ENCODE data around the gene SP1.

DNA sequence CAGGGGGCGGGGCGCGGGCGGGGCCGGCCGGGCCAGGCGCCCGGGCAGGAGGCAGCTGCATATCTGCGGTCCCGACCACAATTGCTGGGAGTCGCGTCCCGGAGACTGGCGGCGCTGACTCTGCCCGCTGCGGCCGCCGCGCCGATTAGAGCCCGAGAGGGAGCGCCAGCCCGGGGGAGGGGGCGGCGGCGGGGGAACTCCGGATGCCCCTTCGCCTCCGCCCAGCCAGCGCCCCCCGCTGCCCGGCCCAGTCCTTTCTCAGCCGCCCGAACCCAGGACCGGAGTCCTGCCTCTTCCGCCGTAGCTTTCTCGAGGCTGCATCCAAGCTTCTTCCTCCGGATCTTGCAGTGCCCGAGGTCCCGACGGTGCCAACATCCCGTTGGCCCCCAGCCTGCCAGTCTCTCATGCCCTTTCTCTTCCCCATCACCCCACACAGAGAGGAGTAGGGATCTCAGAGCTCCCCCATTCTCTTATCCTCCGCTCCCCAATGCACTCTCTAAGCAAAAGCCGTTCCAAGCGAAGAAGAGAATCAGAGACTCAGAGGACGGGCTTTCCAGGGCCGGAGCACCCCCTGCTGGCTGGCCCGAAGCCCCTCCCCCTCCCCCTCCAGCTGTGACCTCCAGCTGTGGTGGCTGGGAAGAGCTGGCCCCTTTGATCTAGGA is 35.0 kb upstream of the SP1 start:
- TF ChIP-seq, protein P1, sequence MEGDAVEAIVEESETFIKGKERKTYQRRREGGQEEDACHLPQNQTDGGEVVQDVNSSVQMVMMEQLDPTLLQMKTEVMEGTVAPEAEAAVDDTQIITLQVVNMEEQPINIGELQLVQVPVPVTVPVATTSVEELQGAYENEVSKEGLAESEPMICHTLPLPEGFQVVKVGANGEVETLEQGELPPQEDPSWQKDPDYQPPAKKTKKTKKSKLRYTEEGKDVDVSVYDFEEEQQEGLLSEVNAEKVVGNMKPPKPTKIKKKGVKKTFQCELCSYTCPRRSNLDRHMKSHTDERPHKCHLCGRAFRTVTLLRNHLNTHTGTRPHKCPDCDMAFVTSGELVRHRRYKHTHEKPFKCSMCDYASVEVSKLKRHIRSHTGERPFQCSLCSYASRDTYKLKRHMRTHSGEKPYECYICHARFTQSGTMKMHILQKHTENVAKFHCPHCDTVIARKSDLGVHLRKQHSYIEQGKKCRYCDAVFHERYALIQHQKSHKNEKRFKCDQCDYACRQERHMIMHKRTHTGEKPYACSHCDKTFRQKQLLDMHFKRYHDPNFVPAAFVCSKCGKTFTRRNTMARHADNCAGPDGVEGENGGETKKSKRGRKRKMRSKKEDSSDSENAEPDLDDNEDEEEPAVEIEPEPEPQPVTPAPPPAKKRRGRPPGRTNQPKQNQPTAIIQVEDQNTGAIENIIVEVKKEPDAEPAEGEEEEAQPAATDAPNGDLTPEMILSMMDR (IDR thresholded peaks at IDR 0.05) = peak; percentile 40 to 60 (median 58)
- TF ChIP-seq POLR2A (IDR thresholded peaks at IDR 0.05) = no peak

Measured in testis (tissue), 2 donors.